Measurements from ENCODE around the gene UHRF1. TPM values are rescaled to one million over a fixed set of nuclear protein-coding genes. Genes with fewer than 3 reads are reported as not detected.

UHRF1 gene
- total RNA-seq (2021; ENCODE audit: unreplicated experiment) (109 TPM), Bru-seq, nascent RNA (percentile 63 among the genes with signal in this experiment), BruChase-seq, experiment 1, labeled RNA remaining after a 6-hour chase (percentile 79 among the genes with signal in this experiment), BruChase-seq, experiment 2, labeled RNA remaining after a 2-hour chase (percentile 63 among the genes with signal in this experiment)
- polyA plus RNA-seq (2012): 41.2 and 41.3 TPM in 2 replicates
- long read RNA-seq, transcript UHRF1-203 (17 exons, 2,651 nt): minor isoform, 114 of 403 reads
- long read RNA-seq, transcript UHRF1-204 (17 exons, 2,661 nt): minor isoform, 9 of 403 reads
- long read RNA-seq, transcript UHRF1-206 (16 exons, 3,230 nt): minor isoform, 12 of 403 reads
- long read RNA-seq, transcript UHRF1-205 (17 exons, 3,965 nt): major isoform, 146 of 403 reads
- long read RNA-seq, partial matches to known transcripts: 95 of 403 reads
- long read RNA-seq, other reads (novel, unspliced or antisense): 27 of 403 reads

- RAD21 ChIA-PET (ENCODE audit: low non-redundant PET in 1 of 2, low total read pairs in 2 of 2, uncharacterized antibody in 2 of 2, unreplicated experiment in 2 of 2): no interaction called here
- Histone ChIP-seq H3K27ac (ENCODE audit: low read depth, low read length) (peak within 1 kb of the TSS; percentile 98), H3K4me1 (ENCODE audit: control insufficient read depth in 1 of 2, insufficient read depth in 2 of 2, low read length in 2 of 2) (peaks cover 43 to 57% of the 10 kb centered on the region in 2 experiments), H3K27me3 (ENCODE audit: insufficient read depth, low read length) (no peaks in the 10 kb centered on the region), H3K9me3 (ENCODE audit: control insufficient read depth in 1 of 2, insufficient read depth in 1 of 2, low read depth in 1 of 2, low read length in 2 of 2) (no peaks in the 10 kb centered on the region), H3K9ac (ENCODE audit: low read length) (peak within 1 kb of the TSS; percentile 98), H3K4me2 (ENCODE audit: low read length) (peak within 1 kb of the TSS; percentile 100), H3K9me2 (ENCODE audit: insufficient read depth) (no peaks in the 10 kb centered on the region), H3K4me3 (replicated peaks in 1 of 2; ENCODE audit: low read depth in 1 of 2, low read length in 2 of 2) (peak within 1 kb of the TSS; percentile 55 to 90), H2AFZ (ENCODE audit: low read depth, low read length, poor library complexity, severe bottlenecking) (no peak within 1 kb of the TSS), H3K79me2 (ENCODE audit: insufficient read depth, low read length) (peaks cover 41% of the 10 kb centered on the region), H3K36me3 (ENCODE audit: control insufficient read depth in 1 of 2, insufficient read depth in 2 of 2, low read length in 2 of 2) (peaks cover 0 to 27% of the 10 kb centered on the region in 2 experiments; a peak in 1 of 4 replicates), H4K20me1 (ENCODE audit: insufficient read depth) (peaks cover 7% of the 10 kb centered on the region; the same call in 1 of the 2 replicates)
- intact Hi-C loops (cut with micrococcal nuclease): no loop called here
- DNase-seq (ENCODE audit: low read depth, low spot score) (no peak), ATAC-seq (peak; percentile 59)
- BruUV-seq (replicated peaks): no TSS peak
- CTCF ChIA-PET: no interaction called here
- POLR2A ChIA-PET: interaction anchor here (2.3 kb wide), 1 partner anchor 43 kb away, joined by 5 read pairs; no protein-coding TSS in a partner anchor
- TF ChIP-seq ATF3 (IDR thresholded peaks at IDR 0.05) (no peak), JUND (IDR thresholded peaks at IDR 0.05) (no peak), CEBPB (IDR thresholded peaks at IDR 0.05; ENCODE audit: low read depth) (no peak), EZH2phosphoT487 (IDR thresholded peaks at IDR 0.05; ENCODE audit: borderline replicate concordance) (no peak), POLR2AphosphoS5 (IDR thresholded peaks at IDR 0.05; ENCODE audit: low read depth, low read length) (no peak; the same call in none of the 2 replicates), FOSL1 (IDR thresholded peaks at IDR 0.05; ENCODE audit: low read depth) (no peak), SRF (IDR thresholded peaks at IDR 0.05; ENCODE audit: low read depth) (no peak), MAX (IDR thresholded peaks at IDR 0.05) (peak; percentile 61; the same call in 1 of the 2 replicates), ZNF274 (IDR thresholded peaks at IDR 0.05; ENCODE audit: low read depth, low read length) (no peak), REST (IDR thresholded peaks at IDR 0.05; ENCODE audit: low read depth) (no peak), CBX3 (IDR thresholded peaks at IDR 0.05; ENCODE audit: low read depth) (no peak), EGR1 (IDR thresholded peaks at IDR 0.05; ENCODE audit: low read depth) (peak; percentile 63; the same call in 1 of the 2 replicates), CTCF (IDR thresholded peaks at IDR 0.05 in 2 of 3, conservative IDR thresholded peaks at IDR 0.05 in 1 of 3; ENCODE audit: borderline replicate concordance in 1 of 3, insufficient read depth in 1 of 3, low read depth in 2 of 3, low read length in 2 of 3) (no peak), ZFX (IDR thresholded peaks at IDR 0.05) (peak; percentile 38; the same call in 1 of the 2 replicates), POLR2A (IDR thresholded peaks at IDR 0.05; ENCODE audit: borderline replicate concordance, extremely low read depth, insufficient read depth, insufficient read length) (peak; percentile 81), ELF1 (IDR thresholded peaks at IDR 0.05; ENCODE audit: borderline replicate concordance, low read depth) (no peak), TCF7L2 (IDR thresholded peaks at IDR 0.05; ENCODE audit: borderline replicate concordance, extremely low read depth, insufficient read depth, insufficient read length) (no peak), EZH2 (IDR thresholded peaks at IDR 0.05) (no peak)
Observed at GRCh38 chr19:4909156-4909896, at the start of gene UHRF1. UHRF1 (plus strand) TSS chr19:4909501; CDS start chr19:4910886, 1,385 bp downstream.
